NCI-H2029 treated with DMSO at 0.1 percent for 48 hours (cell line): ENCODE data around the gene TAS2R8.
"Not testable (repeated sequence)": the region's sequence is repeated elsewhere in the genome, so short reads cannot be mapped to it uniquely, and the experiment has no call there.

ENCODE experiments used
- DNase-seq: peaks from one replicate; lab custom pipeline; 2025; lab: John Stamatoyannopoulos, UW

The TAS2R8 gene

GRCh38 chr12:10807186-10807585, at the start of gene TAS2R8:
Gene TAS2R8, minus strand, starts transcription at chr12:10807286. Its CDS starts 306 bp downstream, at chr12:10806980.
- no peak for DNase-seq

GRCh38 chr12:10855807-10856206, 48.7 kb upstream of the TAS2R8 start:
- no peak for DNase-seq

- DNase-seq: no peak
These were observed 46.7 kb upstream of the TAS2R8 start for GRCh38 chr12:10853776-10854175.

GRCh38 chr12:10851243-10851858, 44.3 kb upstream of the TAS2R8 start:
- no peak for DNase-seq

GRCh38 chr12:10849425-10849878, 42.4 kb upstream of the TAS2R8 start, which contains the start of gene PRR4:
Gene PRR4, minus strand, starts transcription at chr12:10849475. Its CDS starts 38 bp downstream, at chr12:10849437.
- no peak for DNase-seq

GRCh38 chr12:10847744-10848143, 40.7 kb upstream of the TAS2R8 start:
- no peak for DNase-seq

GRCh38 chr12:10842862-10843261, 35.8 kb upstream of the TAS2R8 start:
- DNase-seq: no peak

- DNase-seq: no peak
These were observed 31.4 kb upstream of the TAS2R8 start for GRCh38 chr12:10838461-10838860.

GRCh38 chr12:10829994-10830393, 22.9 kb upstream of the TAS2R8 start:
- DNase-seq: no peak

- DNase-seq: no peak
These were observed 19.2 kb upstream of the TAS2R8 start, which contains the start of gene TAS2R10 for GRCh38 chr12:10826258-10826657. Gene TAS2R10, minus strand, starts transcription at chr12:10826358. Its CDS starts 89 bp downstream, at chr12:10826269.

- DNase-seq: no peak
These were observed 17.9 kb upstream of the TAS2R8 start for GRCh38 chr12:10824957-10825356.

- no peak for DNase-seq
These were observed 4.9 kb upstream of the TAS2R8 start for GRCh38 chr12:10811883-10812536.

- DNase-seq: no peak
These were observed 3.0 kb upstream of the TAS2R8 start, which contains the start of gene TAS2R9 for GRCh38 chr12:10810068-10810467. Gene TAS2R9, minus strand, starts transcription at chr12:10810168. Its CDS starts 93 bp downstream, at chr12:10810075.

GRCh38 chr12:10802587-10802986, 4.5 kb downstream of the TAS2R8 start, which contains the start of gene TAS2R7:
Gene TAS2R7, minus strand, starts transcription at chr12:10802627. Its CDS starts 57 bp downstream, at chr12:10802570.
- DNase-seq: no peak

- DNase-seq: no peak
These were observed 5.3 kb downstream of the TAS2R8 start for GRCh38 chr12:10801741-10802140.

- DNase-seq: no peak
These were observed 12.9 kb downstream of the TAS2R8 start for GRCh38 chr12:10794222-10794621.

GRCh38 chr12:10791769-10792168, 15.3 kb downstream of the TAS2R8 start:
- not testable (repeated sequence) for DNase-seq

GRCh38 chr12:10783252-10783651, 23.8 kb downstream of the TAS2R8 start:
- DNase-seq: no peak

- DNase-seq: no peak
These were observed 28.0 kb downstream of the TAS2R8 start for GRCh38 chr12:10779103-10779502.

GRCh38 chr12:10771132-10771733, 35.9 kb downstream of the TAS2R8 start:
- DNase-seq: no peak

- no peak for DNase-seq
These were observed 47.4 kb downstream of the TAS2R8 start for GRCh38 chr12:10759657-10760056.

- DNase-seq: no peak
These were observed 50.9 kb downstream of the TAS2R8 start for GRCh38 chr12:10756194-10756593.
